PC-9 (cell line): ENCODE measurements around the gene UVSSA.

Experiments used
- EZH2 ChIP-seq: fragments of 200-600 bp; sonication (generic); IDR thresholded peaks from 2 replicates; pipeline ENCODE4 v1.8.0; 2017; ENCODE audit warnings: antibody characterized with exemption, low read depth
- TF ChIP-seq, protein P1 (sequence below): fragments of 200-600 bp; sonication (generic); conservative IDR thresholded peaks from 2 replicates; pipeline ENCODE4 v1.6.1; 2017; ENCODE audit warnings: mixed run types, antibody characterized with exemption, mild to moderate bottlenecking, moderate library complexity

DNA sequence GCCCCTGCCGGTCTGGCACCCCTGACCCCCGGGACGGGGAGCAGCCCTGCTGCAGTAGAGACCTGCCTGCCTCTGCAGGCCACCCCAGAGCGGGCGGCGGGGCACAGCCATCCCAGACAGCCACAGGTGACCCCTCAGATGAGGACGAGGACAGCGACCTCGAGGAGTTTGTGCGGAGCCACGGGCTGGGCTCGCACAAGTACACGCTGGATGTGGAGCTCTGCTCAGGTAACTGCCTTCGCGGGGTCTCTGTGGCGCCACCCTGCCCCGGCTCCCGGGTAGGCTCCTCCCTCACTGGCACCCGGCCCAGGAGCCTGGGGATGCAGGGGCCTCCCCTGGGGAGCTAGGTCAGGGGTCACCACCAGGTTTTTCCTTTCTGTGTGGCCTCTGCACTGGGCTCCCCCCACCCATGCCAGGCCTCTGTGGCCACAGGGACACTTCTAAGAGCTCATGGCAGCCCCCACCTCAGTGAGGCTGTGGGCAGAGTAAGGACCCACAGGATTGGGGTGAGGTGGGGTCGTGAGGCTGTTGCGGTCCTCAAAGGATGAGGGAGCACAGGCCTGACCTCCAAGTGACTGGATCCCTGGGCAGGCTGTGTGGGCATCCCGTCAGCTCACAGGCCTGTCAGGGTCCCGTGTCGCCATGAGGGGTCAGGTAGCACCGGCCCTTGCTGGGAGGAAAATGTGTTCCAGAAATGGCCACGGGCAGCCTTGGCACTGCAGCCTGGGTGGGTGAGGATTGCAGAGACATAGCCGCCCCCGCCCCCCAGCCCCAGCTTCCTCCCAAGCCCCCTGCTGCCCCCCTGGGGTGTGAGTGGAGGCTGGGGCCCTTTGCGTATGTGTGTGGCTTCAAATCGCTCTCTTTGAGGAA is 6.4 kb downstream of the UVSSA start:
- TF ChIP-seq, protein P1, sequence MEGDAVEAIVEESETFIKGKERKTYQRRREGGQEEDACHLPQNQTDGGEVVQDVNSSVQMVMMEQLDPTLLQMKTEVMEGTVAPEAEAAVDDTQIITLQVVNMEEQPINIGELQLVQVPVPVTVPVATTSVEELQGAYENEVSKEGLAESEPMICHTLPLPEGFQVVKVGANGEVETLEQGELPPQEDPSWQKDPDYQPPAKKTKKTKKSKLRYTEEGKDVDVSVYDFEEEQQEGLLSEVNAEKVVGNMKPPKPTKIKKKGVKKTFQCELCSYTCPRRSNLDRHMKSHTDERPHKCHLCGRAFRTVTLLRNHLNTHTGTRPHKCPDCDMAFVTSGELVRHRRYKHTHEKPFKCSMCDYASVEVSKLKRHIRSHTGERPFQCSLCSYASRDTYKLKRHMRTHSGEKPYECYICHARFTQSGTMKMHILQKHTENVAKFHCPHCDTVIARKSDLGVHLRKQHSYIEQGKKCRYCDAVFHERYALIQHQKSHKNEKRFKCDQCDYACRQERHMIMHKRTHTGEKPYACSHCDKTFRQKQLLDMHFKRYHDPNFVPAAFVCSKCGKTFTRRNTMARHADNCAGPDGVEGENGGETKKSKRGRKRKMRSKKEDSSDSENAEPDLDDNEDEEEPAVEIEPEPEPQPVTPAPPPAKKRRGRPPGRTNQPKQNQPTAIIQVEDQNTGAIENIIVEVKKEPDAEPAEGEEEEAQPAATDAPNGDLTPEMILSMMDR, result no peak
- TF ChIP-seq EZH2, result no peak
